Hepatocyte (in vitro differentiated cells): Measurements from ENCODE around the gene HSDL2. TPM values are rescaled to one million over a fixed set of nuclear protein-coding genes. Genes with fewer than 3 reads are reported as not detected.

Experiments
- DNase-seq: peaks from one replicate; pipeline ENCODE4 v3.0.0-alpha.2; 2016; ENCODE audit warnings: low spot score
- H2AFZ ChIP-seq: fragments of 200-600 bp; sonication (generic); 2 replicates; pipeline ENCODE4 v1.6.0; 2016; ENCODE audit warnings: antibody characterized with exemption, mild to moderate bottlenecking
- H3K27ac ChIP-seq: fragments of 200-600 bp; sonication (generic); 2 replicates; pipeline ENCODE4 v1.5.1; 2016; ENCODE audit warnings: mild to moderate bottlenecking
- H3K27me3 ChIP-seq: fragments of 200-600 bp; sonication (generic); 2 replicates; pipeline ENCODE4 v1.6.1; 2016
- H3K36me3 ChIP-seq: fragments of 200-600 bp; sonication (generic); replicated peaks from 2 replicates; pipeline ENCODE4 v1.5.1; 2016; ENCODE audit warnings: low read depth; ENCODE audit not compliant: insufficient read depth
- H3K4me1 ChIP-seq: fragments of 200-600 bp; sonication (generic); 2 replicates; pipeline ENCODE4 v1.5.1; 2016; ENCODE audit warnings: mild to moderate bottlenecking, moderate library complexity; ENCODE audit not compliant: insufficient read depth
- H3K4me2 ChIP-seq: fragments of 200-600 bp; sonication (generic); 2 replicates; pipeline ENCODE4 v1.6.0; 2016
- H3K4me3 ChIP-seq: fragments of 200-600 bp; sonication (generic); 2 replicates; pipeline ENCODE4 v1.5.1; 2016; ENCODE audit warnings: mild to moderate bottlenecking
- H3K79me2 ChIP-seq: fragments of 200-600 bp; sonication (generic); 2 replicates; pipeline ENCODE4 v1.6.0; 2017; ENCODE audit warnings: mild to moderate bottlenecking
- H3K9me2 ChIP-seq: fragments of 200-600 bp; sonication (generic); replicated peaks from 2 replicates; pipeline ENCODE4 v1.6.0; 2017; ENCODE audit warnings: mild to moderate bottlenecking; ENCODE audit not compliant: insufficient read depth
- H3K9me3 ChIP-seq: fragments of 200-600 bp; sonication (generic); 2 replicates; pipeline ENCODE4 v1.5.1; 2016; ENCODE audit warnings: low read depth, mild to moderate bottlenecking
- H4K20me1 ChIP-seq: fragments of 200-600 bp; sonication (generic); 2 replicates; pipeline ENCODE4 v1.6.0; 2016; ENCODE audit warnings: mild to moderate bottlenecking; ENCODE audit not compliant: insufficient read depth, poor library complexity, severe bottlenecking
- CTCF ChIP-seq: fragments of 200-600 bp; sonication (generic); IDR thresholded peaks from 2 replicates; pipeline ENCODE4 v1.5.1; 2016; ENCODE audit warnings: antibody characterized with exemption, mild to moderate bottlenecking; ENCODE audit not compliant: poor library complexity
- EZH2 ChIP-seq: fragments of 200-600 bp; sonication (generic); IDR thresholded peaks from 2 replicates; pipeline ENCODE4 v1.6.1; 2016; ENCODE audit warnings: antibody characterized with exemption, mild to moderate bottlenecking, borderline replicate concordance
- EZH2phosphoT487 ChIP-seq: fragments of 200-600 bp; sonication (generic); IDR thresholded peaks from one replicate; pipeline ENCODE4 v1.6.1; 2018; ENCODE audit warnings: antibody characterized with exemption, mild to moderate bottlenecking, low read depth, moderate library complexity; ENCODE audit not compliant: unreplicated experiment, severe bottlenecking
- WGBS: methylation state at CpG from one replicate; pipeline ENCODE4 v1.1.6; 2016; ENCODE audit warnings: low lambda C conversion rate; ENCODE audit errors: missing lambda C conversion rate; 5-methylcytosine and 5-hydroxymethylcytosine counted together
- polyA plus RNA-seq: library from polyadenylated mRNA; unstranded; fragments of >200 nt; fragmentation: Nextera tagmentation; extraction: Ambion mirVana; gene quantifications from 2 replicates; pipeline ENCODE4 v1.2.1, GENCODE V29; 2016
- total RNA-seq: library from RNA; depleted of rRNA; stranded (reverse); fragments of >200 nt; gene quantifications from 2 replicates; pipeline ENCODE4 v1.2.3, GENCODE V29; 2014

Gene HSDL2
- total and polyA plus RNA-seq, 2 experiments from 2014 or later: 50.0 to 97.3 TPM

- Histone ChIP-seq H3K36me3 (no peaks in the 10 kb centered on the region), H3K27ac (peak overlapping the region; percentile 99), H4K20me1 (peaks cover 37% of the 10 kb centered on the region), H3K9me2 (no peaks in the 10 kb centered on the region), H3K4me1 (peaks cover 13% of the 10 kb centered on the region), H3K27me3 (no peaks in the 10 kb centered on the region), H3K79me2 (peaks cover 51% of the 10 kb centered on the region), H2AFZ (peak overlapping the region; percentile 81), H3K9me3 (no peaks in the 10 kb centered on the region), H3K4me2 (peak overlapping the region; percentile 68), H3K4me3 (peak overlapping the region; percentile 94)
- 0% methylated on average over 16 of the region's 19 CpGs for WGBS
- DNase-seq: no peak
- TF ChIP-seq EZH2 (no peak), CTCF (no peak), EZH2phosphoT487 (no peak)
Observed at GRCh38 chr9:112332674-112332976, 47.3 kb upstream of the HSDL2 start.

- DNase-seq: peak; percentile 89
- peak within 1 kb of the TSS; percentile 99 for H3K27ac ChIP-seq
- no peaks in the 10 kb centered on the region for H3K27me3 ChIP-seq
- H4K20me1 ChIP-seq: peaks cover 33% of the 10 kb centered on the region
- no peak for TF ChIP-seq EZH2phosphoT487
- TF ChIP-seq CTCF: no peak
- no peak for TF ChIP-seq EZH2
- H3K4me2 ChIP-seq: peak within 1 kb of the TSS; percentile 78
- H3K9me2 ChIP-seq: no peaks in the 10 kb centered on the region
- no peaks in the 10 kb centered on the region for H3K9me3 ChIP-seq
- H3K4me3 ChIP-seq: peak within 1 kb of the TSS; percentile 94
- no peaks in the 10 kb centered on the region for H3K36me3 ChIP-seq
- under 1% methylated on average over 76 of the region's 90 CpGs for WGBS
- peaks cover 46% of the 10 kb centered on the region for H3K79me2 ChIP-seq
- peaks cover 16% of the 10 kb centered on the region for H3K4me1 ChIP-seq
- H2AFZ ChIP-seq: peak within 1 kb of the TSS; percentile 81
Observed at GRCh38 chr9:112332977-112333638, 46.8 kb upstream of the HSDL2 start, which contains the start of gene PTBP3. Gene PTBP3 (minus strand): TSS chr9:112333619. CDS start chr9:112297865, 35,754 bp downstream.

- 1% methylated on average over 31 of the region's 72 CpGs for WGBS
- no peaks in the 10 kb centered on the region for H3K9me2 ChIP-seq
- peak; percentile 99 for DNase-seq
- H3K4me3 ChIP-seq: peak overlapping the region; percentile 77
- H3K4me1 ChIP-seq: peaks cover 19% of the 10 kb centered on the region
- peaks cover 28% of the 10 kb centered on the region for H4K20me1 ChIP-seq
- H3K79me2 ChIP-seq: peaks cover 38% of the 10 kb centered on the region
- TF ChIP-seq EZH2phosphoT487: no peak
- no peak for TF ChIP-seq EZH2
- TF ChIP-seq CTCF: peak; percentile 76
- H3K9me3 ChIP-seq: no peaks in the 10 kb centered on the region
- H3K27me3 ChIP-seq: no peaks in the 10 kb centered on the region
- H3K27ac ChIP-seq: peak overlapping the region; percentile 99
- H3K4me2 ChIP-seq: peak overlapping the region; percentile 78
- no peaks in the 10 kb centered on the region for H3K36me3 ChIP-seq
- H2AFZ ChIP-seq: peak overlapping the region; percentile 67
Observed at GRCh38 chr9:112333639-112334431, 46.1 kb upstream of the HSDL2 start.
